ENCODE measurements around the gene PLXDC2.

- no peak for TF ChIP-seq CTCF (IDR thresholded peaks at IDR 0.05 in 2 of 3, conservative IDR thresholded peaks at IDR 0.05 in 1 of 3; ENCODE audit: control insufficient read depth in 2 of 3, extremely low read depth in 1 of 3, insufficient read depth in 1 of 3, low read depth in 3 of 3, low read length in 3 of 3)
- no peak for TF ChIP-seq EZH2 (IDR thresholded peaks at IDR 0.05; ENCODE audit: borderline replicate concordance, control insufficient read depth, low read depth, low read length)
- TF ChIP-seq MEF2A (IDR thresholded peaks at IDR 0.05; ENCODE audit: insufficient read depth, low read depth, low read length): no peak
- TF ChIP-seq MAX (IDR thresholded peaks at IDR 0.05; ENCODE audit: low read depth, low read length): no peak
- no peak for TF ChIP-seq NFYB (IDR thresholded peaks at IDR 0.05; ENCODE audit: insufficient read depth, low read depth, low read length)
- TF ChIP-seq REST (IDR thresholded peaks at IDR 0.05; ENCODE audit: low read depth, low read length): no peak
- no peak for TF ChIP-seq PKNOX1 (IDR thresholded peaks at IDR 0.05)
- no peak for TF ChIP-seq POLR2AphosphoS5 (IDR thresholded peaks at IDR 0.05; ENCODE audit: low read length)
- no peak for TF ChIP-seq TAF1 (IDR thresholded peaks at IDR 0.05; ENCODE audit: borderline replicate concordance, low read depth, low read length)
Measured at GRCh38 chr10:19874190-19874589, 58.0 kb downstream of the PLXDC2 start.
